Common myeloid progenitor, CD34-positive (primary cell): Measurements from ENCODE around the gene CHSY1.
"Not testable (repeated sequence)": the region's sequence is repeated elsewhere in the genome, so short reads cannot be mapped to it uniquely, and the experiment has no call there.

Source experiments
- CTCF ChIA-PET: fragments of 350-600 bp; sonication (Branson Sonifier 250); formaldehyde crosslinking; loops from one replicate; lab custom pipeline; 2021; ENCODE audit warnings: antibody characterized with exemption; lab: Charles Lee
- POLR2A ChIA-PET: fragments of 350-600 bp; sonication (Branson Sonifier 250); formaldehyde crosslinking; loops from one replicate; lab custom pipeline; 2021; ENCODE audit warnings: antibody characterized with exemption; lab: Charles Lee
- DNase-seq, 3 donors: peaks; one replicate each; pipeline versions ENCODE4 v3.0.0 to v3.0.0-alpha.2; 2013
- H3K27ac ChIP-seq, 2 experiments: 1 replicate in 1 of 2; 2 replicates in 1 of 2; pipeline ENCODE4 v1.7.0; 2013; ENCODE audit warnings: inconsistent platforms in 2 of 2, low read length in 2 of 2, mild to moderate bottlenecking in 2 of 2, low read depth in 1 of 2, moderate library complexity in 1 of 2; ENCODE audit not compliant: severe bottlenecking in 2 of 2, insufficient read depth in 1 of 2, poor library complexity in 1 of 2
- H3K27me3 ChIP-seq, 5 experiments: replicated peaks in 2 of 5; 1 replicate in 3 of 5; 2 replicates in 2 of 5; pipeline versions ENCODE4 v1.6.1 to v1.7.0; 2013; ENCODE audit warnings: low read length in 4 of 5, mild to moderate bottlenecking in 2 of 5, moderate library complexity in 2 of 5, inconsistent platforms in 1 of 5; ENCODE audit not compliant: insufficient read depth in 5 of 5, control insufficient read depth in 4 of 5
- H3K36me3 ChIP-seq, 4 experiments: 1 replicate in 2 of 4; 2 replicates in 2 of 4; pipeline versions ENCODE4 v1.6.1 to v1.7.0; 2013; ENCODE audit warnings: low read length in 3 of 4, control low read depth in 1 of 4, mild to moderate bottlenecking in 1 of 4; ENCODE audit not compliant: control insufficient read depth in 4 of 4, insufficient read depth in 4 of 4
- H3K4me1 ChIP-seq, 4 experiments: 1 replicate in 3 of 4; 2 replicates in 1 of 4; pipeline versions ENCODE4 v1.6.1 to v1.7.1; 2013; ENCODE audit warnings: low read length in 3 of 4, mild to moderate bottlenecking in 3 of 4, control low read depth in 1 of 4, inconsistent platforms in 1 of 4, moderate library complexity in 1 of 4; ENCODE audit not compliant: control insufficient read depth in 4 of 4, insufficient read depth in 4 of 4; ENCODE audit errors: control extremely low read depth in 1 of 4
- H3K4me3 ChIP-seq, 7 experiments: 1 replicate in 4 of 7; 2 replicates in 3 of 7; pipeline versions ENCODE4 v1.5.1 to v1.7.0; 2013; ENCODE audit warnings: mild to moderate bottlenecking in 7 of 7, low read length in 6 of 7, moderate library complexity in 6 of 7, inconsistent platforms in 2 of 7, low read depth in 2 of 7, control low read depth in 1 of 7; ENCODE audit not compliant: insufficient read depth in 4 of 7, control insufficient read depth in 1 of 7; ENCODE audit errors: extremely low read depth in 1 of 7
- H3K9me3 ChIP-seq, 5 experiments: 1 replicate in 4 of 5; 2 replicates in 1 of 5; pipeline versions ENCODE4 v1.6.1 to v1.7.1; 2013; ENCODE audit warnings: low read length in 4 of 5, mild to moderate bottlenecking in 2 of 5, inconsistent platforms in 1 of 5, low read depth in 1 of 5, moderate library complexity in 1 of 5; ENCODE audit not compliant: control insufficient read depth in 4 of 5, insufficient read depth in 2 of 5; ENCODE audit errors: control extremely low read depth in 1 of 5
- WGBS: methylation state at CpG from one replicate; pipeline ENCODE4 v1.1.5; 2013; ENCODE audit not compliant: insufficient coverage; 5-methylcytosine and 5-hydroxymethylcytosine counted together

CHSY1 gene

DNA sequence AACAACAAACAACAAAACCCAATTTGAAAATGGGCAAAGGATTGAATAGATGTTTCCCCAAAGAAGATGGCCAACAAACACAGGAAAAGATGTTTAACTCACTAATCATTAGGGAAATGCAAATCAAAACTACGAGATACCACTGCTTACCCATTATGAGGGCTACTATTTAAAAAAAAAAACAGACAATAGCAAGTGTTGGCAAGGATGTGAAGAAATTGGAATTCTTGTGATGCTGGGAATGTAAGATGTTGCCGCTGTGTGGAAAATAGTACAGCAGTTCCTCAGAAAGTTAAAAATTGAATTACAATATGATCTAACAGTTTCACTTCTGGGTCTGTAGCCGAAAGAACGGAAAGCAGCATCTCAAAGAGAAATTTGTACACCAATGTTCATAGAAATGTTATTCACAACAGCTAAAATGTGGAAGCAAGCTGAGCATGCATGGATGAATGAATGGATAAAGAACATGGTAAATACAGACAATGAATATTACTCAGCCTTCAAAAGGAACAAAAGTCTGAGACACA is 121.9 kb downstream of the CHSY1 start:
- CTCF ChIA-PET: interaction anchor here (0.7 to 1.2 kb wide), 2 partner anchors 13 to 37 kb away, joined by 3 read pairs; no protein-coding TSS in a partner anchor
- H3K4me1 ChIP-seq: peaks cover 27 to 70% (median 66%) of the 10 kb centered on the region in 4 experiments
- H3K4me3 ChIP-seq: no peak overlapping the region
- no CpG with 5 or more reads among the region's 4 CpGs for WGBS
- H3K9me3 ChIP-seq: peaks cover 0 to 6% (median 0%) of the 10 kb centered on the region in 5 experiments
- no peak for DNase-seq
- H3K27me3 ChIP-seq: no peaks in the 10 kb centered on the region
- POLR2A ChIA-PET: no interaction called here
- no peak overlapping the region for H3K27ac ChIP-seq
- H3K36me3 ChIP-seq: no peaks in the 10 kb centered on the region

- Histone ChIP-seq H3K36me3 (no peaks in the 10 kb centered on the region), H3K4me3 (no peak overlapping the region), H3K27ac (peak overlapping the region; percentile 51 to 81), H3K4me1 (peaks cover 32 to 76% (median 70%) of the 10 kb centered on the region in 4 experiments), H3K27me3 (no peaks in the 10 kb centered on the region), H3K9me3 (peaks cover 0 to 6% (median 0%) of the 10 kb centered on the region in 5 experiments)
- POLR2A ChIA-PET: interaction anchor here (1.0 kb wide), 1 partner anchor 123 kb away, joined by 4 read pairs; the partner anchor contains the start of gene CHSY1
- CTCF ChIA-PET: interaction anchor here (0.6 to 2.3 kb wide), 14 partner anchors 12 to 127 kb away, joined by 3 to 11 read pairs (median 3); partner anchors contain the start of gene CHSY1
- over 99% methylated on average over 16 of the region's 18 CpGs for WGBS
- DNase-seq: no peak
These were observed 123.4 kb downstream of the CHSY1 start for GRCh38 chr15:101128221-101129015.

- Histone ChIP-seq H3K36me3 (no peaks in the 10 kb centered on the region), H3K27ac (peak overlapping the region; percentile 51 to 81), H3K27me3 (no peaks in the 10 kb centered on the region), H3K9me3 (peaks cover 0 to 6% (median 0%) of the 10 kb centered on the region in 5 experiments), H3K4me3 (peak overlapping the region in 3 of 7 experiments; percentile 22 to 40 (median 31)), H3K4me1 (peaks cover 32 to 77% (median 67%) of the 10 kb centered on the region in 4 experiments)
- CTCF ChIA-PET: interaction anchor here (1.1 to 2.4 kb wide), 11 partner anchors 9 to 128 kb away, joined by 3 to 15 read pairs (median 4); no protein-coding TSS in a partner anchor
- DNase-seq: peak; percentile 76 to 94 (median 94)
- 1% methylated on average over 13 of the region's 13 CpGs for WGBS
- POLR2A ChIA-PET: interaction anchor here (1.1 kb wide), 1 partner anchor 125 kb away, joined by 4 read pairs; the partner anchor contains the start of gene CHSY1
These were observed 124.3 kb downstream of the CHSY1 start for GRCh38 chr15:101127506-101128076.

DNA sequence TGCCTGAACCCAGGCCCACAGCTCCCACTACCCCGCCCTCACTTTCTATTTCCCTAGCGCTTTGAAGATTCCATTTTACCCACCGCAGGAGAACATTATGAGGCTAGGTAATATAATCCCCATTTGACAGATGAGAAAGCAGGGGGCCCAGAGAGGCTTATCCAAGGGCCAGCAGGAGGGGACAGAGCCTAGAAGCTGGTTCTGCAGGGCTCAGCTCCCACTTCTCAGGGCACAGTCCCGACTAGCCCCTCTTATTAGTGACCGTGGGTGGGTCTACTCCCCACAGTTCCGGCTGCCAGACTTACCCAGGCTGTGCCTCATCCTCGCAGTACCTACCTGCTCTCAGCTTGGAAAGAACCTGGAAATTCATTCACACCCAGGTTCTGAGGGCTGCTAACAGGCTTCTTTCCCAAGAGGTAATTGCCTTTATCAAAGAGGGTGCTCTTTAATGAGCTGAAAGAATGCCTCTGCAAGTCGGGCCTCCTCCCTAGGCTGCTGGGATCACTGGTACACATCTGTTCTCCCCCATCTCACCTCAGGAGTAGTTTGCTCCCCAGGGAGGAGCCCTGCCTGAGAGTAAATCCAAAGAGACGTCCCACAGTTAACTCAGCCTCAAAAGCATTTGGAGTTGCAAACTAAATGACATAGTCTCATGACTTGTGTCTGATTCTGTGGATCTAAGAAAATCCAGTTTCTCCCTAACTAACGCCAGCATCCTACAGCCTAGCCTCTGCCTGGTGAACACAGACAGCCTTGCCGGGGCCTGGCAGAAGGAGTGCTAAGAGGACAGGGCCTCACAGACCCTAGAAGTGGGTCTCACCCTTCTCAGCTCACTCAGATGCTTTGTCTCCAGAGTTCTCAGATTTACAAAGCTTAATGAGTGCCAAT is 125.0 kb downstream of the CHSY1 start:
- POLR2A ChIA-PET: interaction anchor here (0.5 to 1.1 kb wide), 2 partner anchors 125 to 163 kb away, joined by 3 to 4 read pairs; partner anchors contain the start of gene CHSY1
- peak overlapping the region; percentile 35 to 81 for H3K27ac ChIP-seq
- no peak for DNase-seq

DNA sequence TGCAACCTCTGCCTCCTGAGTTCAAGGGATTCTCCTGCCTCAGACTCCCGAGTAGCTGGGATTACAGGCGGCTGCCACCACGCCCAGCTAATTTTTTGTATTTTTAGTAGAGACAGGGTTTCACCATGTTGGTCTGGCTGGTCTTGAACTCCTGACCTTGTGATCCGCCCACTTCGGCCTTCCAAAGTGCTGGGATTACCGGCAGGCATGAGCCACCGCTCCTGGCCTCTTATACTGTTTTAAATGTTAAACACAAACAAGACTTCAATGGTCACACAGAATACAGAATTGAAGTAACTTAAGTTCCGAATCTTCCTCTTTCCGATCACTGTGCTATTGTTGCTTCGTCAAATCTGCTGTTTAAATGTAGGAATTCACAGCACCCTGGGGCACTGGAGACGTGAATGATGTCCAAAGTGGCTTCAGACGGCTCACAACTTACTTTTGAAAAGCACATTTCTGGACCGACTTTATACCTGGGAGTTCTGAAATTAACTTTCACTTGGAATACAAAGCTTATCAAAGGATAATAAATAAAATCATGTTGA is 125.9 kb downstream of the CHSY1 start:
- H3K9me3 ChIP-seq, H3K27me3 ChIP-seq, POLR2A ChIA-PET, H3K36me3 ChIP-seq, DNase-seq: not testable (repeated sequence)
- Histone ChIP-seq H3K4me3 (peak overlapping the region in 1 of 7 experiments; percentile 29), H3K4me1 (peaks cover 32 to 85% (median 76%) of the 10 kb centered on the region in 4 experiments), H3K27ac (peak overlapping the region in 1 of 2 experiments; percentile 81)
- 92% methylated on average over 11 of the region's 13 CpGs for WGBS
- CTCF ChIA-PET: interaction anchor here (0.8 to 2.4 kb wide), 6 partner anchors 10 to 118 kb away, joined by 3 to 15 read pairs (median 4); no protein-coding TSS in a partner anchor

More for the DNA sequence above, 125.0 kb downstream of the CHSY1 start:
- CTCF ChIA-PET: interaction anchor here (0.8 to 2.4 kb wide), 11 partner anchors 9 to 117 kb away, joined by 3 to 15 read pairs (median 4); no protein-coding TSS in a partner anchor
- no peaks in the 10 kb centered on the region for H3K36me3 ChIP-seq
- H3K4me1 ChIP-seq: peaks cover 32 to 80% (median 68%) of the 10 kb centered on the region in 4 experiments
- H3K9me3 ChIP-seq: peaks cover 0 to 2% (median 0%) of the 10 kb centered on the region in 5 experiments
- WGBS: 46% methylated on average over 7 of the region's 11 CpGs
- peak overlapping the region in 3 of 7 experiments; percentile 3 to 31 (median 29) for H3K4me3 ChIP-seq
- H3K27me3 ChIP-seq: no peaks in the 10 kb centered on the region
